Kidney (tissue), 14 donors: Measurements from ENCODE around the gene RCAN1. TPM values are rescaled to one million over a fixed set of nuclear protein-coding genes. Genes with fewer than 3 reads are reported as not detected.

Experiments
- DNase-seq, 5 donors: peaks; one replicate each; pipeline ENCODE4 v3.0.0-alpha.2; 2013 to 2020
- FAIRE-seq: peaks from 2 replicates; lab custom pipeline; 2012; peaks lifted over from hg19 to GRCh38; lab: Jason Lieb, UNC
- H3K27ac ChIP-seq, 2 donors: one replicate each; pipeline ENCODE4 v1.7.0; 2013; ENCODE audit warnings: low read depth in 2 of 2, low read length in 2 of 2, inconsistent platforms in 1 of 2
- H3K27me3 ChIP-seq: one replicate; pipeline ENCODE4 v1.7.1; 2013; ENCODE audit warnings: low read length, inconsistent platforms; ENCODE audit not compliant: control insufficient read depth, insufficient read depth
- H3K36me3 ChIP-seq, 3 donors: one replicate each; pipeline versions ENCODE4 v1.7.0 to v1.7.1; 2013; ENCODE audit warnings: low read length in 3 of 3, control low read depth in 1 of 3, inconsistent platforms in 1 of 3; ENCODE audit not compliant: insufficient read depth in 3 of 3, control insufficient read depth in 2 of 3
- H3K4me1 ChIP-seq, 3 donors: one replicate each; pipeline versions ENCODE4 v1.7.0 to v1.7.1; 2013; ENCODE audit warnings: low read length in 3 of 3, inconsistent platforms in 1 of 3, low read depth in 1 of 3; ENCODE audit not compliant: control insufficient read depth in 2 of 3, insufficient read depth in 2 of 3
- H3K4me3 ChIP-seq, 3 donors: one replicate each; pipeline versions ENCODE4 v1.7.0 to v1.8.1; 2013; ENCODE audit warnings: low read length in 3 of 3, control low read depth in 1 of 3, inconsistent platforms in 1 of 3
- H3K9ac ChIP-seq, 3 donors: one replicate each; pipeline versions ENCODE4 v1.7.0 to v1.7.1; 2013; ENCODE audit warnings: low read length in 3 of 3, control low read depth in 1 of 3, inconsistent platforms in 1 of 3
- H3K9me3 ChIP-seq, 3 donors: one replicate each; pipeline versions ENCODE4 v1.7.0 to v1.7.1; 2013; ENCODE audit warnings: low read length in 3 of 3, control low read depth in 1 of 3, inconsistent platforms in 1 of 3; ENCODE audit not compliant: control insufficient read depth in 2 of 3, insufficient read depth in 1 of 3
- intact Hi-C: fragments of 100-400 bp; cut with DNase I; formaldehyde crosslinking; loops from one replicate; pipeline ENCODE4 v1.11.1; 2022
- polyA plus RNA-seq: library from polyadenylated mRNA; stranded (reverse); fragments of 350-450 nt; fragmentation: Illumina TruSeq; extraction: RNeasy Lipid Tissue Mini Kit (QIAGEN cat#74804); gene quantifications from one replicate; pipeline ENCODE4 v1.2.3, GENCODE V29; 2014; ENCODE audit warnings: low read depth, low replicate concordance; ENCODE audit not compliant: insufficient read depth
- total RNA-seq: library from RNA; stranded (reverse); fragmentation: NEBNext Ultra II Directional; extraction: Animal tissue kit (Norgen Biotek cat#: 25700); gene quantifications from one replicate; pipeline ENCODE4 v1.2.1, GENCODE V29; 2021
- TF ChIP-seq, protein P1 (sequence below): IDR thresholded peaks from 3 replicates; pipeline ENCODE4 v1.5.1; 2012; ENCODE audit warnings: mild to moderate bottlenecking, moderate library complexity, borderline replicate concordance; ENCODE audit not compliant: insufficient read depth; ENCODE audit errors: extremely low read depth
- donor health status: control.
- donor health status: control.
- donor health status: control.
- donor health status: control.
- donor health status: control.
- donor health status: DM: yes; HTN: yes; CAD: no.
- donor health status: Normal renal cell carcinoma (clear cell type).

RCAN1 gene
- total and polyA plus RNA-seq, 2 donors from 2014 or later: 31.3 to 55.3 TPM

DNA sequence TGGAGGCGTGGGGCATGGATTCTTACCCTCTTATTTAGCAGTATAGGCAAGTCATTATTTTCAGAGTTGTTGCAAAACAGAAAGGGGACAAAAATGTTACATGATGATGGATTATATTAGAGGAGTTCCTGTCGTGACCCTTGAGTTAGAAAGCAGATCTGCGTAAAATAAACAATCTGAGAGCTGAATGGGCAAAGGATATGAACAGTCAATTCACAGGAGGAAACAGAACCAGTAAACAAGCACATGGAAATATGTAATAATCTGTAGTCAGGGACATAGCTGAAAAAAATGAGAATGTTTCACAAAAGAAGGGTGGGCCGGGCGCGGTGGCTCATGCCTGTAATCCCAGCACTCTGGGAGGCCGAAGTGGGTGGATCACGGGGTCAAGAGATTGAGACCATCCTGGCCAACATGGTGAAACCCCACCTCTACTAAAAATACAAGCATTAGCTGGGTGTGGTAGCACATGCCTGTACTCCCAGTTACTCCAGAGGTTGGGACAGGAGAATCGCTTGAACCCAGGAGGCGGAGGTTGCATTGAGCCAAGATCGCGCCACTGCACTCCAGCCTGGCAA lies 20.9 kb downstream of the RCAN1 start:
- Histone ChIP-seq H3K9ac (no peak overlapping the region), H3K27ac (peak overlapping the region; percentile 27 to 42), H3K4me3 (no peak overlapping the region), H3K4me1 (peaks cover 0 to 36% (median 18%) of the 10 kb centered on the region in 3 donors), H3K27me3 (no peaks in the 10 kb centered on the region), H3K36me3 (no peaks in the 10 kb centered on the region), H3K9me3 (no peaks in the 10 kb centered on the region)
- DNase-seq (no peak), FAIRE-seq (no peak)
- TF ChIP-seq, protein P1, sequence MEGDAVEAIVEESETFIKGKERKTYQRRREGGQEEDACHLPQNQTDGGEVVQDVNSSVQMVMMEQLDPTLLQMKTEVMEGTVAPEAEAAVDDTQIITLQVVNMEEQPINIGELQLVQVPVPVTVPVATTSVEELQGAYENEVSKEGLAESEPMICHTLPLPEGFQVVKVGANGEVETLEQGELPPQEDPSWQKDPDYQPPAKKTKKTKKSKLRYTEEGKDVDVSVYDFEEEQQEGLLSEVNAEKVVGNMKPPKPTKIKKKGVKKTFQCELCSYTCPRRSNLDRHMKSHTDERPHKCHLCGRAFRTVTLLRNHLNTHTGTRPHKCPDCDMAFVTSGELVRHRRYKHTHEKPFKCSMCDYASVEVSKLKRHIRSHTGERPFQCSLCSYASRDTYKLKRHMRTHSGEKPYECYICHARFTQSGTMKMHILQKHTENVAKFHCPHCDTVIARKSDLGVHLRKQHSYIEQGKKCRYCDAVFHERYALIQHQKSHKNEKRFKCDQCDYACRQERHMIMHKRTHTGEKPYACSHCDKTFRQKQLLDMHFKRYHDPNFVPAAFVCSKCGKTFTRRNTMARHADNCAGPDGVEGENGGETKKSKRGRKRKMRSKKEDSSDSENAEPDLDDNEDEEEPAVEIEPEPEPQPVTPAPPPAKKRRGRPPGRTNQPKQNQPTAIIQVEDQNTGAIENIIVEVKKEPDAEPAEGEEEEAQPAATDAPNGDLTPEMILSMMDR: no peak
- intact Hi-C loops: no loop called here

DNA sequence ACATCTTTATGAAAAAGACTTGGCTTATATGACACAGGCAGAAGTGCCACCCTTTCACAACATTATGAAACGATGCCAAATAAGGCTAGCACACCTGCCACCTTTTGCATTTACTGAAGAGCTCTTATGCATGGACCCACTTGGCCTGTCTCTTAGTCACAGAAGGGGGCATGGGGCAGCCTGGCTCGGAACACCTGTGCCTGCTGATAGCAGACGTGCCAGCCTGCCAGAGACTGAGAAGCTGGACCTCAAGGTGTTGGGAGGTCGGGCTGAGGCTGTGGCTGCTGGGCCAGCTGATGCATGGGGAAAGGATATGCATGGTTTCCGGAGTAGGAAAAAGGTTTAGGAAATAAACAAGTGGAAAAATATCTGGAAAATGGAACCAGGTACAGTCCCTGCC lies 21.5 kb downstream of the RCAN1 start:
- Histone ChIP-seq H3K27me3 (no peaks in the 10 kb centered on the region), H3K4me3 (no peak overlapping the region), H3K4me1 (peaks cover 0 to 36% (median 18%) of the 10 kb centered on the region in 3 donors), H3K9ac (no peak overlapping the region), H3K36me3 (no peaks in the 10 kb centered on the region), H3K27ac (peak overlapping the region in 1 of 2 donors; percentile 27), H3K9me3 (no peaks in the 10 kb centered on the region)
- intact Hi-C loops: no loop called here
- DNase-seq: no peak
- TF ChIP-seq, protein P1: no peak
- FAIRE-seq: no peak

DNA sequence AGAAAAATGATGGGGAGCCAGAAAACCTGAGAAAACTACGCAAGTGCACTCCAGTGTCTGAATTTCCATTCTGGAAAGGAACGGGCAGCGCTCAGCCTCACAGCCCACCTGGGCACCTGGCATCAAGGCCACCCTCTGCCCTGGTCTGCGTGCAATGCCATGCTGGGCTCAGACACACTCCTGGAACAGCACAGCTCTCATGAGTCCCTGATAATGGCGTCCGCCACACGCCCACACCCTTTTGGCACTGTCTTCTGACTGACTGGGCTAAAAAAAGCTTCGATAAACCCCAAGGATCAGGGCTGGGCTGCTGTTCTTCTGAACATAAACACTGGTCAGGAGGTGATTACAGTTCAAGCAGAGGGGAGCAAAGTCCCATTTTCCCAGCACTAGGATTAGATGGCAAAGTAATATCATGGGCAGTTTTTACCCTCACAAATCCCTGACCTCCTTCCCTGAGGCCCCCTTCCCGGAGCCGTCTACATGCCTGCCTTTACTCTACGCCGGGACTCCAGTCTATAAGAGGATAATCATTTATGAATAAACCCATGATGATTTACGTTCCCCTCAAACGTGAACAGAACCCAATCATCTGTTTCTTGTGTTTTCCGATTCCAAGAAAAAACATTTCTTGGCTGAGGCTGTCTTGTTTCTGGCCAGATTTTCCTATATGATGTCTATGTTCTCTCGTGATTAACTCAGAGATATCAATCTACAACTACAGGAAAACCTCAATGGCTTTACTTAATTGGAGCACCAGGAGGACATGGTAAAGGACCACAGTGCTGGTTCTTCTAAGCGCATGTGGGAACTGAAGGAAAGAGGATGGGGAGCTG lies 22.6 kb downstream of the RCAN1 start:
- FAIRE-seq (no peak), DNase-seq (no peak)
- Histone ChIP-seq H3K4me1 (peaks cover 0 to 36% (median 18%) of the 10 kb centered on the region in 3 donors), H3K36me3 (no peaks in the 10 kb centered on the region), H3K9me3 (no peaks in the 10 kb centered on the region), H3K4me3 (peak overlapping the region in 2 of 3 donors; percentile 12 to 28), H3K27me3 (no peaks in the 10 kb centered on the region), H3K9ac (no peak overlapping the region), H3K27ac (peak overlapping the region in 1 of 2 donors; percentile 36)
- TF ChIP-seq, protein P1: no peak
- intact Hi-C loops: no loop called here
